ENCODE measurements around the gene KCNQ1OT1. TPM values are rescaled to one million over a fixed set of nuclear protein-coding genes. Genes with fewer than 3 reads are reported as not detected.

KCNQ1OT1 gene
- under 1 TPM; 0.20 TPM for total RNA-seq
- polyA plus RNA-seq = 0.08 TPM

DNA sequence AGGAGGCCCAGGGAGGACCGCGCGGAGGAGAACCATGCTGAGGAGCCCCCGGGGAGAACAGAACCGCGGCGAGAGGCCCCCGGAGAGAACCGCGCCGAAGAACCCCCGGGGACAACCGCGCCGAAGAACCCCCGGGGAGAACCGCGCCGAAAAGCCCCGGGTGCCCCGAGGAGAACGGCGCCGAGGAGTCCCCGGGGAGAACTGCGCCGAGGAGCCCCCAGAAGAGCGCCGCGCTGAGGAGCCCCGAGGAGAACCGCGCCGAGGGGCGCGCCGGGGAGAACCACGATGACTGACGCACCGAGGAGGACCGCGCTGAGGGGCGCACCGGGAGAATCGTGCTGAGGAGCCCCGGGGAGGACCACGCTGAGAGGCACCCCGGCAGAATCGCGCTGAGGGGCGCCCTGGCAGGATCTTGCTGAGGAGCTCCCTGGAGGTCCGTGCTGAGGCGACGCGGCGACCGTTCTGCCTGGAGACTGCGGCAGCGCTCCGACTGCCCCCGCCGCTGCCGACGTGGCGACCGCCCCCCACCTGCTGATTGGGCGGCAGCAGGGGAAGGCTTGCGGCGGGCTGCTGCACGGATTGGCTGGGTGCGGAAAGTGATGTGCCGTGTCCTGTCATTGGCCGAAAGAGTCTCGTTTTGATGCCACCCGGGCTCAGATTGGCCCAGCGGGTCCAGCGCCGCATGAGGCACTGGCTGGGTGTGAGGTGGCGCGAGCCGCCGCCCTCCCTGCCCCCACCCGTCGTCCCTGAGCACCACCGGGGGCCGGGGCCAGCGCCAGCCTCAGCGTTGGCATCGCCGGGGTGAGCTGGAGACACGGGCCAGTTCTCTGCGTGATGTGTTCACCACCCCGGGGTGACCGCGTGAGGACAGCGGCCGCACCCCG is at the start of gene KCNQ1OT1:
KCNQ1OT1 (minus strand) TSS at position 464 of the 884 bp plus-strand sequence.
- Mint-ChIP-seq H3K9me3 (no peaks in the 10 kb centered on the region), H3K36me3 (peaks cover 0 to 2% (median 0%) of the 10 kb centered on the region in 3 donors), H3K27me3 (peaks cover 0 to 2% of the 10 kb centered on the region in 2 donors), H3K4me3 (peak within 1 kb of the TSS; percentile 78 to 92 (median 83)), H3K4me1 (peaks cover 10 to 11% (median 10%) of the 10 kb centered on the region in 3 donors), H3K27ac (peak within 1 kb of the TSS; percentile 23 to 90 (median 74))
- Histone ChIP-seq H3K36me3 (ENCODE audit: insufficient read depth, low read length) (no peaks in the 10 kb centered on the region), H3K4me3 (ENCODE audit: low read length) (peak within 1 kb of the TSS; percentile 53), H3K27me3 (ENCODE audit: insufficient read depth, low read length, poor library complexity, severe bottlenecking) (no peaks in the 10 kb centered on the region), H3K4me1 (ENCODE audit: insufficient read depth, low read length) (peaks cover 10% of the 10 kb centered on the region), H3K9me3 (ENCODE audit: low read length) (no peaks in the 10 kb centered on the region), H3K27ac (ENCODE audit: low read depth, low read length) (peak within 1 kb of the TSS; percentile 65)
- POLR2A ChIA-PET = no interaction called here
- peak; percentile 79 to 92 (median 87) for DNase-seq
- CTCF ChIA-PET = no interaction called here

DNA sequence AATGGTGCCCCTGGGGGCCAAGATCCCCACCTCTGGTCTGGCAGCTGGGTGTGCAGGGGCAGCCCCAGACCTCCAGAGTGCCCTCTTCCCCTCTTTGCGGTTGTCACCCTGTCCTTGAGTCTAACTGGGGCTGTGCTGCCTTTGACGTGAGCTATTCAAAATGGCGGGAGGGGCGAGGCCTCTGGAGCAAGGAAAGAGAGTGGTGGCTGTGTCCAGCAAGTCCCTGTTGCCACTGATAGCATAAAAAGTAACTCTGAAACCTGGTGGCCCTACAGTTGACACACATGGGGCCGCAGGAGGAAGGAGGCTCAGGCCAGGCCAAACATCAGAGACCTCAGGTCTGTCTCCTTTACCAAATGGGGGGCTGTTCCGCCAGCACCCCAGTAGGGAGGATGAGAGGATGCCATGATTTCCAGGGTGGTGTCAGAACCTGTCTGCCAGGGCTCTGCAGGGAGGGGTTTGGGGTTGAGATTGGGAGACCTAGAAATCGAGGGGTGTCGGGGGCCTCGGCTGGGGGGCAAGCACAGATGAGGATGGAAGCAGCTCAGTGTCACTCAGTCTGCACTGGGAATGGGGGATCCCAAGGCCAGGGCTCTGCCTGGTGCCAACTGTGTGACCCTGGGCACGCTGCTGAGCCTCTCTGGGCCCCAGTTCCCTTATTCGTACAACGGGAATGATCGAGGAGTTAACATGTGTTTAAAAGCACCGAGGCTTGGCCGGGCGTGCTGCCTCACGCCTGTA is 49.2 kb upstream of the KCNQ1OT1 start:
- H3K36me3 Mint-ChIP-seq = peaks cover 0 to 4% (median 3%) of the 10 kb centered on the region in 3 donors
- Histone ChIP-seq H3K36me3 (ENCODE audit: insufficient read depth, low read length) (no peaks in the 10 kb centered on the region), H3K27ac (ENCODE audit: low read depth, low read length) (no peak overlapping the region), H3K4me3 (ENCODE audit: low read length) (no peak overlapping the region), H3K9me3 (ENCODE audit: low read length) (no peaks in the 10 kb centered on the region), H3K27me3 (ENCODE audit: insufficient read depth, low read length, poor library complexity, severe bottlenecking) (no peaks in the 10 kb centered on the region), H3K4me1 (ENCODE audit: insufficient read depth, low read length) (no peaks in the 10 kb centered on the region)
- H3K27me3 Mint-ChIP-seq = peaks cover 0 to 3% of the 10 kb centered on the region in 2 donors
- peak in 1 of 5 donors; percentile 26 for DNase-seq
- no peaks in the 10 kb centered on the region for H3K4me1 Mint-ChIP-seq
- H3K4me3 Mint-ChIP-seq = no peak overlapping the region
- ChIA-PET POLR2A (no interaction called here), CTCF (no interaction called here)
- no peaks in the 10 kb centered on the region for H3K9me3 Mint-ChIP-seq
- no peak overlapping the region for H3K27ac Mint-ChIP-seq

DNA sequence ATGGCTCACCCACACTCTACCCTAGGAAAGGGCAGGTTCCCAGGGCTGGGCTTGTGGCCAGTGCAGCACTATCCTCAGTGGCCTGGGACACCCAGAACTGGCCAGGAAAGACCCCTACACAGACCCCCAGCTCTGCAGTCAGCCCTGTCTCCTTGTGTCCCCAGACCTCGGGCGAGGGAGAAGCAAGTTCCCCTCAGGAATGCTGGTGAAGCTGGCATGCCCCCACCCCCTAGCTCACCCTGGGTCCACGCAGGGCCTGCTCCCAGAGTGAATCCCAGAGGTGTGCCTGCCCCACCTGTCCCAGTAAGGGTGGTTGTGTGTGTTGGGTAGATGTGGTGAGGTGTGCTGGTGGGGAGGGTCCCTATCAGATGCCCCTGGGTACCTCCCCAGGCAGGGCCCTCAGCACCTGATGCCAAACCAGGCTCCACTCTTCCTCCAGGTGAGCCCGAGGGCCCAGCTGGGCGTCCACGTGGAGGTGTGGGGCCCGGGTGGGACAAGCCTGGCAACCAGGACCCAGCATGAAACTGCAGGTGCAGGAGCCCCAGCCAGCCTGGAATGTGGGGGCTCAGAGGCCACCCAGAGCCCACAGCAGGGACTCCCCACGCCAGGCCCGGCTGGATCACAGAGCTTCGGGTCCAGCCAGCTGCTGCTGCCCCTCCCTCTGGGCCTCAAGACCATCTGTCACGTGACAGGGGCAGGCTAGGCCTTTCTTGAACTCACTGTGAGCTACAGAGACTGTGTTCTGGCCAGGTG is 48.4 kb upstream of the KCNQ1OT1 start:
- Mint-ChIP-seq H3K27me3 (peaks cover 0 to 3% of the 10 kb centered on the region in 2 donors), H3K9me3 (no peaks in the 10 kb centered on the region), H3K4me3 (no peak overlapping the region), H3K36me3 (no peaks in the 10 kb centered on the region), H3K4me1 (no peaks in the 10 kb centered on the region), H3K27ac (no peak overlapping the region)
- H3K27me3 ChIP-seq (ENCODE audit: insufficient read depth, low read length, poor library complexity, severe bottlenecking) = no peaks in the 10 kb centered on the region
- no peak overlapping the region for H3K4me3 ChIP-seq (ENCODE audit: low read length)
- POLR2A ChIA-PET = no interaction called here
- DNase-seq = peak in 1 of 5 donors; percentile 23
- no peaks in the 10 kb centered on the region for H3K9me3 ChIP-seq (ENCODE audit: low read length)
- H3K36me3 ChIP-seq (ENCODE audit: insufficient read depth, low read length) = no peaks in the 10 kb centered on the region
- no peak overlapping the region for H3K27ac ChIP-seq (ENCODE audit: low read depth, low read length)
- CTCF ChIA-PET = no interaction called here
- no peaks in the 10 kb centered on the region for H3K4me1 ChIP-seq (ENCODE audit: insufficient read depth, low read length)

DNA sequence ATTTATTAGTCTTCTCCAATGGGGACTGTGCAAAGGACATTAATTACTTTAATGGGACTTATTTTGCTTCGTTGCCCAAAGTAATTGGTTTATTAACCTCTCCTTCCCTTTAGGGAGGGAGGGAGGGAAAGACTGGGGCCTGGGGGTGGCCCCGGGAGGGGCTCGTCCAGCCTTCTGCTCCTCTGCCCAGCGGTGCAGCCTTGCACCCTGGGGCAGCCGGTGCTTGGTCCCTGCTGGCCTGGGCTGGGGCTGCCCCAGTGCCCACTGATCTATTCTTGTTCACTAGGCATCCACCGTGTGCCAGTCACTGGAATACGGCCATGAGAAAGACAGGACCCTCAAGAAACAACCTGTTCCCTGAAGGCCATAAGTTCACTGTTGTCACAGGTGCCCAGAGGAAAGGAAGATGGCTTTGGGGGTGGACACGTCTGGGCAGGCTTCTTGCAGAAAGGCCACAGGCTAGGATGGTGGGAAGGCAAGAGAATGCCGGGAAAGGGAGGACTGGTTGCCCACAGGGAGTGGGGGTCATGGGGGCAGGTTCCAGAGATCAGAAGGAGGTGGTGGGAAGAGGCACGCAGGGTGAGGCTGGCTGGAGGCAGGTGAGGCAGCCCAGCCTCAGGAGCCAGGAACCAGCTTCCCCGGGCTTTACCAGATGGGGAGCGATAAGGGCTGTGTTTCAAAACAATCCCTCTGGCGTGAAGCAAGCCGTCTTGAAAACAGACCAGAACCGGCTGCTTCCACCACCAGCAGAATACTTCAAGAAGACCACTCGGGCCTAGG is 47.6 kb upstream of the KCNQ1OT1 start:
- Mint-ChIP-seq H3K36me3 (no peaks in the 10 kb centered on the region), H3K4me3 (peak overlapping the region in 1 of 7 donors; percentile 20), H3K27me3 (peaks cover 0 to 3% of the 10 kb centered on the region in 2 donors), H3K9me3 (no peaks in the 10 kb centered on the region), H3K4me1 (no peaks in the 10 kb centered on the region), H3K27ac (no peak overlapping the region)
- Histone ChIP-seq H3K9me3 (ENCODE audit: low read length) (no peaks in the 10 kb centered on the region), H3K36me3 (ENCODE audit: insufficient read depth, low read length) (no peaks in the 10 kb centered on the region), H3K27me3 (ENCODE audit: insufficient read depth, low read length, poor library complexity, severe bottlenecking) (no peaks in the 10 kb centered on the region), H3K4me3 (ENCODE audit: low read length) (no peak overlapping the region), H3K27ac (ENCODE audit: low read depth, low read length) (no peak overlapping the region), H3K4me1 (ENCODE audit: insufficient read depth, low read length) (no peaks in the 10 kb centered on the region)
- ChIA-PET POLR2A (no interaction called here), CTCF (no interaction called here)
- peak in 1 of 5 donors; percentile 23 for DNase-seq

DNA sequence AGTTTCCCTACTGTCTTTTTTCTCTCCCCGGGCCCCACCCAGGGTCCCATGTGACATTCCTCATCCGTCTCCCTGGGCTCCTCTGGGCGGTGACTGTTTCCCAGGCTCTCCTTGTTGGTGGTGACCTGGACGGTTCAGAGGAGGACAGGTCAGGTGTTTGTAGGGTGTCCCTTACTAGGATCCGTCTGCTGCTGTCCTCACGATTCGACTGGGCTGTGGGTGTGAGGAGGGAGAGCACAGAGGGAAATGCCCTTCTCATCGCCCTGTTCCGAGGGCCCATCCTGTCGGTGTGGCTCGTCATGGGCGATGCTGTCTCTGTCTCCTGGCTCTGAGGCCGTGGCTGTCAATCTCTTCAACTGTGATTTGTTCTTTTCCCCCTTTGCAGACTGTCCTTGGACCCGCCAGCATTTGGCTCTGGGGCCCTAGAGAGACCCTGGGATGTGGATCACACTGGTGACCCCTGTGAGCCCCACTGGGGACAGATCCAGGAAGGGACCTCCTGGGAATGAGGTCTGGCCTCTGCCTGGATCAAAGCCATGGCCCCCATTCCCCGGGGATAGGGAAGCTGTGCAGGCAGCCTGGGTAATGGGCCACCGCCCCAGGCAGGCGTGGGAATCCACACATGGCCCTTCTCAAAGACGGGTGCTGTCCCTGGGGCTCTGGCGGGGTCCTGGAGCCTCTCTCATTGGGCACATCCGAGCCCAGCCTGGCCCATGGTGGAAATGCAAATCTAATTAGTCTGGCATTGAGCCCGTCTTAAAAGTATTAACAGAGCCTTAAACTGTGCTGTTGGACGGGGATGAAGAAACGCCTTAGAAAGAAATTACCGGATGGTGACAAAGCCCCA is 46.8 kb upstream of the KCNQ1OT1 start:
- H3K27me3 ChIP-seq (ENCODE audit: insufficient read depth, low read length, poor library complexity, severe bottlenecking) = no peaks in the 10 kb centered on the region
- Mint-ChIP-seq H3K27ac (no peak overlapping the region), H3K36me3 (no peaks in the 10 kb centered on the region), H3K4me1 (no peaks in the 10 kb centered on the region), H3K27me3 (peaks cover 0 to 3% of the 10 kb centered on the region in 2 donors), H3K4me3 (no peak overlapping the region), H3K9me3 (no peaks in the 10 kb centered on the region)
- no peak overlapping the region for H3K27ac ChIP-seq (ENCODE audit: low read depth, low read length)
- ChIA-PET POLR2A (no interaction called here), CTCF (no interaction called here)
- H3K9me3 ChIP-seq (ENCODE audit: low read length) = no peaks in the 10 kb centered on the region
- DNase-seq = peak in 1 of 5 donors; percentile 29
- H3K4me1 ChIP-seq (ENCODE audit: insufficient read depth, low read length) = no peaks in the 10 kb centered on the region
- no peak overlapping the region for H3K4me3 ChIP-seq (ENCODE audit: low read length)
- no peaks in the 10 kb centered on the region for H3K36me3 ChIP-seq (ENCODE audit: insufficient read depth, low read length)

DNA sequence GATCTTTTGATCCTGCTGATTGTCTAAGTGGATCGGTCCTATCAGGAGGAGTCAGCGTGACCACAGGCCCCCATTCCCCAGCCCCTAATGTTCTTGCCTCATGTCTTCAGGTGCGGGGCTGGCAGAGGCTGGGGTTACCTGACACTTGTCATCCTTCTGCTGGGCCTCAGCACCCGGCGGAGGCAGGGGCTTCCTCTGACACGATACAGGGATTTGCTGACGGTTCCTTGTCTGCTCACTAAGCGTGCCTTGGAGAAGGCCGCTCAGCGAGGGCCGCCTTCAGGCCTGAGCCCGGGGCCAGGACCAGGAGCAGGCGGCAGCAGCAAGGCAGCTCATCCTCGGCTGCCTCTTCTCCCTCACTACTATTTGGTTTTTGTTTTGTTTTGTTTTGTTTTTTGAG is 45.7 kb upstream of the KCNQ1OT1 start:
- ChIA-PET POLR2A (no interaction called here), CTCF (no interaction called here)
- Histone ChIP-seq H3K36me3 (ENCODE audit: insufficient read depth, low read length) (no peaks in the 10 kb centered on the region), H3K27ac (ENCODE audit: low read depth, low read length) (no peak overlapping the region), H3K27me3 (ENCODE audit: insufficient read depth, low read length, poor library complexity, severe bottlenecking) (no peaks in the 10 kb centered on the region), H3K9me3 (ENCODE audit: low read length) (no peaks in the 10 kb centered on the region), H3K4me1 (ENCODE audit: insufficient read depth, low read length) (no peaks in the 10 kb centered on the region), H3K4me3 (ENCODE audit: low read length) (no peak overlapping the region)
- Mint-ChIP-seq H3K36me3 (no peaks in the 10 kb centered on the region), H3K27ac (no peak overlapping the region), H3K4me1 (no peaks in the 10 kb centered on the region), H3K9me3 (no peaks in the 10 kb centered on the region), H3K27me3 (peaks cover 0 to 3% of the 10 kb centered on the region in 2 donors), H3K4me3 (no peak overlapping the region)
- peak in 1 of 5 donors; percentile 36 for DNase-seq

DNA sequence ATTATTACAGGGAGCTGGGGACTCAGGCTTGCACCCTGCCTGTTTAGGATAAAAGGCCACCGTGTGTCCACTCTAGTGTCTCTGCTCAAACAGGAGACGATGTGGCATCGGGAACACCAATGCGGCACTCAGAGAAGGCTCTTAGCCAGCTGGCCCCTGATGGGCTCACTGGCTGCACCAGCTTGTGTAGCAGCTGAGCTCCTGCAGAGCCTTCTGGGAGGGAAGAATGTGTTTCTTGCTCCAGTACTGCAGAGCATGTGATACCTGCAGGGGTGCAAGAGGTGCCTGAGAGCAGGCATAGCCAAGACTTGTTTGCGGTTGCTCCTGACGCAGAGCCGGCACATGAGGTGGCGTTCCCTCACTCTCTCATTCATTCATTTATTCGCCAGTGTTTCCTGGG is 44.4 kb upstream of the KCNQ1OT1 start:
- no peaks in the 10 kb centered on the region for H3K27me3 ChIP-seq (ENCODE audit: insufficient read depth, low read length, poor library complexity, severe bottlenecking)
- Mint-ChIP-seq H3K27me3 (no peaks in the 10 kb centered on the region), H3K36me3 (no peaks in the 10 kb centered on the region), H3K4me1 (no peaks in the 10 kb centered on the region), H3K27ac (no peak overlapping the region), H3K4me3 (no peak overlapping the region), H3K9me3 (no peaks in the 10 kb centered on the region)
- POLR2A ChIA-PET = no interaction called here
- no peaks in the 10 kb centered on the region for H3K4me1 ChIP-seq (ENCODE audit: insufficient read depth, low read length)
- CTCF ChIA-PET = no interaction called here
- no peaks in the 10 kb centered on the region for H3K36me3 ChIP-seq (ENCODE audit: insufficient read depth, low read length)
- H3K4me3 ChIP-seq (ENCODE audit: low read length) = no peak overlapping the region
- H3K27ac ChIP-seq (ENCODE audit: low read depth, low read length) = no peak overlapping the region
- H3K9me3 ChIP-seq (ENCODE audit: low read length) = no peaks in the 10 kb centered on the region
- DNase-seq = peak in 1 of 5 donors; percentile 24

Measured in CD8-positive, alpha-beta memory T cell (primary cell).